Left lobe of liver (tissue), 2 donors: ENCODE data around the gene PILRA. TPM values are rescaled to one million over a fixed set of nuclear protein-coding genes. Genes with fewer than 3 reads are reported as not detected.
"Not testable (repeated sequence)": the region's sequence is repeated elsewhere in the genome, so short reads cannot be mapped to it uniquely, and the experiment has no call there.

Source experiments
- ATAC-seq: fragments of 200-7000 bp; cut with Tn5 transposase; one replicate; pipeline ENCODE4 v1.9.1; 2020; ENCODE audit warnings: mild to moderate bottlenecking, moderate library complexity
- DNase-seq: peaks from one replicate; pipeline ENCODE4 v3.0.0-alpha.2; 2020; ENCODE audit warnings: low spot score
- total RNA-seq: library from RNA; stranded (reverse); gene quantifications from one replicate; pipeline ENCODE4 v1.2.1, GENCODE V29; 2021
- donor health status: DM: no; HTN: no; CAD: no; lungs with moderate emphysema.
- donor health status: DM: no; HTN: yes; CAD: no.

The PILRA gene
- total RNA-seq, result 1.4 TPM

- peak; percentile 55 for ATAC-seq
- no peak for DNase-seq
These were observed at the start of gene PILRA for GRCh38 chr7:100373261-100373831. Gene PILRA (plus strand): TSS chr7:100373487. CDS start chr7:100373657, 170 bp downstream.

- not testable (repeated sequence) for DNase-seq, ATAC-seq
These were observed 49.1 kb upstream of the PILRA start for GRCh38 chr7:100324194-100324593.

- ATAC-seq, DNase-seq: not testable (repeated sequence)
These were observed 47.6 kb upstream of the PILRA start for GRCh38 chr7:100325671-100326070.

- ATAC-seq, result not testable (repeated sequence)
- peak; percentile 84 for DNase-seq
These were observed 46.4 kb upstream of the PILRA start for GRCh38 chr7:100326914-100327313.

GRCh38 chr7:100335566-100336466 is 37.5 kb upstream of the PILRA start:
- DNase-seq, result peak; percentile 95

GRCh38 chr7:100338083-100338696 is 35.1 kb upstream of the PILRA start:
- ATAC-seq, DNase-seq: not testable (repeated sequence)

More at GRCh38 chr7:100335566-100336466, 37.5 kb upstream of the PILRA start:
- ATAC-seq, result peak; percentile 97

GRCh38 chr7:100341286-100341685 is 32.0 kb upstream of the PILRA start:
- ATAC-seq, result peak; percentile 47
- not testable (repeated sequence) for DNase-seq

- no peak for DNase-seq
- ATAC-seq, result peak; percentile 64
These were observed 30.5 kb upstream of the PILRA start for GRCh38 chr7:100342765-100343164.

- not testable (repeated sequence) for DNase-seq, ATAC-seq
These were observed 29.1 kb upstream of the PILRA start for GRCh38 chr7:100344124-100344559.

GRCh38 chr7:100344560-100345287 is 28.6 kb upstream of the PILRA start:
- DNase-seq, result not testable (repeated sequence)
- peak; percentile 86 for ATAC-seq

- peak; percentile 79 for DNase-seq
- peak; percentile 56 for ATAC-seq
These were observed 28.0 kb upstream of the PILRA start for GRCh38 chr7:100345288-100345672.

- ATAC-seq (no peak), DNase-seq (no peak)
These were observed 26.4 kb upstream of the PILRA start for GRCh38 chr7:100346921-100347320.

GRCh38 chr7:100348805-100349204 is 24.5 kb upstream of the PILRA start:
- ATAC-seq (no peak), DNase-seq (no peak)

GRCh38 chr7:100349757-100350156 is 23.5 kb upstream of the PILRA start:
- ATAC-seq (no peak), DNase-seq (no peak)

- no peak for DNase-seq
- no peak for ATAC-seq
These were observed 21.6 kb upstream of the PILRA start for GRCh38 chr7:100351657-100352058.

- not testable (repeated sequence) for DNase-seq, ATAC-seq
These were observed 21.0 kb upstream of the PILRA start for GRCh38 chr7:100352230-100352781.

- no peak for DNase-seq
- no peak for ATAC-seq
These were observed 20.2 kb upstream of the PILRA start for GRCh38 chr7:100352984-100353684.

GRCh38 chr7:100353685-100354330 is 19.5 kb upstream of the PILRA start:
- DNase-seq (no peak), ATAC-seq (no peak)

GRCh38 chr7:100356416-100357068 is 16.7 kb upstream of the PILRA start:
- DNase-seq (no peak), ATAC-seq (no peak)
